Psoas muscle (tissue), 8 donors: Measurements from ENCODE around the gene GPALPP1. TPM values are rescaled to one million over a fixed set of nuclear protein-coding genes. Genes with fewer than 3 reads are reported as not detected.

Experiments used
- ATAC-seq, 4 donors: fragments of 200-7000 bp; cut with Tn5 transposase; one replicate each; pipeline ENCODE4 v1.9.1; 2020; ENCODE audit warnings: moderate library complexity in 3 of 4, mild to moderate bottlenecking in 2 of 4
- DNase-seq, 2 donors: peaks; one replicate each; pipeline ENCODE4 v3.0.0-alpha.2; 2020
- H3K27ac ChIP-seq: fragments of 200-600 bp; one replicate; pipeline ENCODE4 v1.8.0; 2022
- H3K27me3 ChIP-seq, 3 donors: fragments of 200-600 bp in 1 of 3; one replicate each; pipeline versions ENCODE4 v1.6.1 to v1.8.0; 2013 to 2022; ENCODE audit warnings: low read length in 2 of 3, mild to moderate bottlenecking in 2 of 3, moderate library complexity in 1 of 3; ENCODE audit not compliant: insufficient read depth in 3 of 3
- H3K36me3 ChIP-seq, 2 donors: fragments of 200-600 bp in 1 of 2; one replicate each; pipeline versions ENCODE4 v1.6.1 to v1.8.0; 2013 to 2022; ENCODE audit warnings: low read depth in 1 of 2, mild to moderate bottlenecking in 1 of 2, moderate library complexity in 1 of 2; ENCODE audit not compliant: insufficient read depth in 1 of 2
- H3K4me1 ChIP-seq: fragments of 200-600 bp; one replicate; pipeline ENCODE4 v1.8.0; 2022
- H3K4me3 ChIP-seq: fragments of 200-600 bp; one replicate; pipeline ENCODE4 v1.8.0; 2022; ENCODE audit warnings: mild to moderate bottlenecking
- H3K9me3 ChIP-seq: fragments of 200-600 bp; one replicate; pipeline ENCODE4 v1.8.0; 2022
- WGBS, 3 donors: extraction: QIAGEN DNeasy Blood & Tissue Kit; methylation state at CpG; one replicate each; pipeline versions ENCODE4 v1.1.6 to v1.1.7; 2013; 5-methylcytosine and 5-hydroxymethylcytosine counted together
- intact Hi-C, 2 donors: fragments of 100-400 bp; cut with DNase I; formaldehyde crosslinking; loops; one replicate each; pipeline versions ENCODE4 v1.11.0 to v1.14.2; 2022
- polyA plus RNA-seq, 3 donors: library from polyadenylated mRNA; stranded (reverse); fragments of 200-250 nt; gene quantifications; one replicate each; pipeline ENCODE4 v1.2.3, GENCODE V29; 2013
- total RNA-seq, 4 donors: library from RNA; stranded (reverse); fragmentation: NEBNext Ultra II Directional in 2 of 4; extraction: Animal tissue kit (Norgen Biotek cat#: 25700) in 2 of 4; gene quantifications; one replicate each; pipeline versions ENCODE4 v1.2.1 to v1.2.4, GENCODE V29; 2021 to 2023
- TF ChIP-seq, protein P1 (sequence below): fragments of 200-600 bp; IDR thresholded peaks from one replicate; pipeline ENCODE4 v1.8.0; 2022; ENCODE audit warnings: antibody characterized with exemption
- donor health status: healthy with polysubstance abuse.
- donor health status: DM: no; HTN: no; CAD: no; lungs with moderate emphysema.
- donor health status: Bipolar disorder and iron deficiency.
- donor health status: healthy.
- donor health status: DM: yes; HTN: yes; CAD: no.
- donor health status: DM: no; HTN: no; CAD: no.
- donor health status: DM: no; HTN: no; CAD: no.
- donor health status: DM: yes; HTN: yes; CAD: no.

The GPALPP1 gene
- total and polyA plus RNA-seq, 7 donors, result 5.4 to 16.2 (median 12.0) TPM

DNA sequence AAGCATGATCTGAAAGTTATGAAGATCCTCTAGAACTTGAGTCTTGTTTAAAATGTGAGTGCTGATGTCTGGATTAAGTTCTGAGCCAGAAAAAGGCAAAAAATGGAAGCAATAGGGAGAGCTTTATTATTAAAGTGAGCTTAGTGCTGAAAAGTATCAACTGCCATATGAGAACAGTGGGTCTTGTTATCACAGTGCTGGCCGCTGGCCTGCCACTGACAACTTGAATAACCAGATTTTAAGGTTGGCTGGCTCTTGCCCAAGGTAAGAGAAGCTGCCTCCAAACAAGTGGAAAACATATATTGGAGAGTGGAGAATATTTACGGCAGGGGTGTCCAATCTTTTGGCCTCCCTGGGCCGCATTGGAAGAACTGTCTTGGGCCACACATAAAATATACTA is 33.9 kb upstream of the GPALPP1 start:
- no peak overlapping the region for H3K27ac ChIP-seq
- peaks cover 0 to 17% of the 10 kb centered on the region in 2 donors for H3K36me3 ChIP-seq
- intact Hi-C loops, result no loop called here
- H3K27me3 ChIP-seq, result no peaks in the 10 kb centered on the region
- TF ChIP-seq, protein P1, sequence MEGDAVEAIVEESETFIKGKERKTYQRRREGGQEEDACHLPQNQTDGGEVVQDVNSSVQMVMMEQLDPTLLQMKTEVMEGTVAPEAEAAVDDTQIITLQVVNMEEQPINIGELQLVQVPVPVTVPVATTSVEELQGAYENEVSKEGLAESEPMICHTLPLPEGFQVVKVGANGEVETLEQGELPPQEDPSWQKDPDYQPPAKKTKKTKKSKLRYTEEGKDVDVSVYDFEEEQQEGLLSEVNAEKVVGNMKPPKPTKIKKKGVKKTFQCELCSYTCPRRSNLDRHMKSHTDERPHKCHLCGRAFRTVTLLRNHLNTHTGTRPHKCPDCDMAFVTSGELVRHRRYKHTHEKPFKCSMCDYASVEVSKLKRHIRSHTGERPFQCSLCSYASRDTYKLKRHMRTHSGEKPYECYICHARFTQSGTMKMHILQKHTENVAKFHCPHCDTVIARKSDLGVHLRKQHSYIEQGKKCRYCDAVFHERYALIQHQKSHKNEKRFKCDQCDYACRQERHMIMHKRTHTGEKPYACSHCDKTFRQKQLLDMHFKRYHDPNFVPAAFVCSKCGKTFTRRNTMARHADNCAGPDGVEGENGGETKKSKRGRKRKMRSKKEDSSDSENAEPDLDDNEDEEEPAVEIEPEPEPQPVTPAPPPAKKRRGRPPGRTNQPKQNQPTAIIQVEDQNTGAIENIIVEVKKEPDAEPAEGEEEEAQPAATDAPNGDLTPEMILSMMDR, result no peak
- H3K4me3 ChIP-seq, result no peak overlapping the region
- peaks cover 26% of the 10 kb centered on the region for H3K4me1 ChIP-seq
- ATAC-seq (no peak), DNase-seq (no peak)
- 55 to 79% (median 56%) methylated on average over 3 of the region's 3 CpGs for WGBS, 3 donors
- H3K9me3 ChIP-seq, result no peaks in the 10 kb centered on the region

DNA sequence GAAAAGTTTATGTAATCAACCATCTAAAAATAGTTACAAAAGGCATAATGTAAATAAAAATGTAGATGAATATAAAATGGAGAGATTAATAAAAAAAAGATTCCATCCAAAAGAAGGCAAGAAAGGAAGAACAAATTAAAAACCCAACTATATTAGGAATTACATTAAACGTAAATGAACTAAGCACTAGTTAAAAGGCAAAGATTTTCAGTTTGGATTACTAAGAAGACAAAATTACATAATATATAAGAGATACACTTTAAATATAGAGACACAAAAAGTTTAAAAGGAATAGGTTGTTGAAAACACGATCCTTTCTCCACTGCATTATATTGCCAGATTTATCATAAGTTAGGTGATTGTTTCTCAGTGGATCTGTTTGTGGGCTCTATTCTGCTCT is 27.3 kb upstream of the GPALPP1 start:
- 97 to 99% (median 97%) methylated on average over 2 of the region's 2 CpGs for WGBS, 3 donors
- Histone ChIP-seq H3K27ac (no peak overlapping the region), H3K4me3 (no peak overlapping the region), H3K27me3 (no peaks in the 10 kb centered on the region), H3K4me1 (no peaks in the 10 kb centered on the region), H3K36me3 (peaks cover 2 to 59% of the 10 kb centered on the region in 2 donors), H3K9me3 (peaks cover 20% of the 10 kb centered on the region)
- TF ChIP-seq, protein P1, result no peak
- no peak for DNase-seq
- intact Hi-C loops, result loop anchor here in 1 of 2 donors (10.0 kb wide), 1 partner anchor 207 kb away; no protein-coding TSS in a partner anchor
- ATAC-seq, result no peak

DNA sequence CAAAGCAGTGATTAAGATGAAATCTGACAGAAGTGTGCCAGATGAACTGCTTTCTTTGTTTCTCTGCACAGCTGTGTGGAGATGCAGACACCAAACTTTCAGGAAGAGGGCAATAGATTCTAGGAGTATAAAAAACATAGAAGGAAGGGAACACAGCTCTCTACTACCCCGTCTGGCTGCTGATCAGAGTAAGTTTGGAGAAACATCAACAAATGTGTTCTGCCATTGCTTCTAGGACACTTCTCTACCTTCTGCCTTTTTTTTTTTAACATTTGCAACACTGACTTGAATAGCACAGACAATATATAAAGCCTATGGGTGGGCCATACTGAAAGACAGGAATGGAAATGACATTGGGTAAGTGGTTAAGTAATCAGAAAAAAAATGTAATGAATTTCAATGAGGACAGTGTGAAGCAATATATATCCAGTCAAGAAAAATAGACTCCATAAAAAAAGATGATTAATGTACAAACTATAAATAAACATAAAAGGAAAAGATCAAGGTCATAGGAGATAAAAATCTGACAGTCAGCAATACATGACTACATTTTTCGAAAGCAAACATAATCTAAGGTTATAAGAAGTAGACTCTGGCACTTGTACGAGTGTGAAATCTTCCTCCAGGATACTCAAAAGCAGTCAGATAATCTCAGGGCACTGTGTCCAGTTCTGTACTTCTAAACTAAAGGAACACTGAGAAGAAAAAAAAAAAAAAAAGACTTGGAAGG is 21.5 kb upstream of the GPALPP1 start:
- WGBS, 3 donors, result 17 to 38% (median 24%) methylated on average over 3 of the region's 3 CpGs
- H3K9me3 ChIP-seq, result peaks cover 4% of the 10 kb centered on the region
- H3K4me1 ChIP-seq, result peaks cover 43% of the 10 kb centered on the region
- intact Hi-C loops, result loop anchor here (5.0 to 10.0 kb wide), 2 partner anchors 36 to 213 kb away; no protein-coding TSS in a partner anchor
- H3K27ac ChIP-seq, result peak overlapping the region; percentile 51
- peaks cover 2 to 29% of the 10 kb centered on the region in 2 donors for H3K36me3 ChIP-seq
- H3K4me3 ChIP-seq, result no peak overlapping the region
- TF ChIP-seq, protein P1, result no peak
- H3K27me3 ChIP-seq, result no peaks in the 10 kb centered on the region
- DNase-seq (no peak), ATAC-seq (peak; percentile 39 to 66 (median 52))

DNA sequence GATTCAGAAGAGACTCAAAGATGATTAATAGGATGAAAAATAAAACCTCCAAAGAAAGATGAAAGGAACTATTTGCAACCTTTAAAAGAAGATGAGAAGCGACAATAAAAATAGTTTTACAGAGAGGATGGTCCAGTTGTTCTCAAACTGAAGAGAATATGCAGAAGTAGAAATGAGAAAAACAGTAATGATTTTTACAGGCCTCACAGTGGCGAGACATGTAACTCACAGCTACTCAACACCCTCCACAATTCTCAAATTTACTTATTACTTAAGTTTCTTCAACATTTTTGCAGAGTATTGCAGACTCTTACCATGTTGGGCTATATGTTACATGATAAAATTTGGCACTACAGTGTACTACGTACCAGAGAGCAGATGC is 20.9 kb upstream of the GPALPP1 start:
- no peaks in the 10 kb centered on the region for H3K27me3 ChIP-seq
- H3K4me3 ChIP-seq, result no peak overlapping the region
- intact Hi-C loops, result loop anchor here (5.0 to 10.0 kb wide), 2 partner anchors 36 to 214 kb away; no protein-coding TSS in a partner anchor
- H3K36me3 ChIP-seq, result peaks cover 2 to 24% of the 10 kb centered on the region in 2 donors
- WGBS, 3 donors, result 30 to 61% (median 33%) methylated on average over 3 of the region's 3 CpGs
- H3K27ac ChIP-seq, result peak overlapping the region; percentile 51
- DNase-seq (no peak), ATAC-seq (peak in 1 of 4 donors; percentile 8)
- TF ChIP-seq, protein P1, result no peak
- H3K9me3 ChIP-seq, result no peaks in the 10 kb centered on the region
- H3K4me1 ChIP-seq, result peaks cover 43% of the 10 kb centered on the region
